GM23338 (cell line): ENCODE data around the gene PLEKHM1. TPM values are rescaled to one million over a fixed set of nuclear protein-coding genes. Genes with fewer than 3 reads are reported as not detected.
A peak's percentile ranks its signal among the peaks of the same experiment; 100 is the strongest.

Experiments
- ATAC-seq: fragments of 200-7000 bp; cut with Tn5 transposase; 3 replicates; pipeline ENCODE4 v1.9.1; 2020
- DNase-seq: peaks from one replicate; pipeline ENCODE4 v3.0.0-alpha.2; 2015; ENCODE audit warnings: low spot score
- H2AFZ ChIP-seq: fragments of 200-600 bp; sonication (generic); 2 replicates; pipeline ENCODE4 v1.8.0; 2016; ENCODE audit warnings: antibody characterized with exemption, mild to moderate bottlenecking, moderate library complexity
- H3F3A ChIP-seq: fragments of 200-600 bp; sonication (generic); replicated peaks from 2 replicates; pipeline ENCODE4 v1.8.0; 2017; ENCODE audit warnings: antibody characterized with exemption, mixed run types, low read depth
- H3K27ac ChIP-seq: fragments of 200-600 bp; sonication (generic); 2 replicates; pipeline ENCODE4 v1.6.1; 2016; ENCODE audit warnings: low read depth
- H3K27me3 ChIP-seq: fragments of 200-600 bp; sonication (generic); 2 replicates; pipeline ENCODE4 v1.8.0; 2016; ENCODE audit warnings: mild to moderate bottlenecking, mixed run types, moderate library complexity; ENCODE audit not compliant: insufficient read depth
- H3K36me3 ChIP-seq: fragments of 200-600 bp; sonication (generic); 2 replicates; pipeline ENCODE4 v1.8.0; 2016; ENCODE audit warnings: mild to moderate bottlenecking; ENCODE audit not compliant: insufficient read depth
- H3K4me1 ChIP-seq: fragments of 200-600 bp; sonication (generic); 2 replicates; pipeline ENCODE4 v1.8.0; 2016; ENCODE audit warnings: mild to moderate bottlenecking, moderate library complexity; ENCODE audit not compliant: insufficient read depth
- H3K4me2 ChIP-seq: fragments of 200-600 bp; sonication (generic); 2 replicates; pipeline ENCODE4 v1.7.1; 2017; ENCODE audit warnings: mixed run types
- H3K4me3 ChIP-seq: fragments of 200-600 bp; sonication (generic); 2 replicates; pipeline ENCODE4 v1.6.1; 2016; ENCODE audit warnings: mixed run types
- H3K79me2 ChIP-seq: fragments of 200-600 bp; sonication (generic); replicated peaks from 2 replicates; pipeline ENCODE4 v1.8.0; 2017; ENCODE audit warnings: mild to moderate bottlenecking; ENCODE audit not compliant: insufficient read depth
- H3K9me2 ChIP-seq: fragments of 200-600 bp; sonication (generic); 2 replicates; pipeline ENCODE4 v1.8.0; 2017; ENCODE audit not compliant: insufficient read depth
- H4K20me1 ChIP-seq: fragments of 200-600 bp; sonication (generic); replicated peaks from 2 replicates; pipeline ENCODE4 v1.8.0; 2017; ENCODE audit warnings: mild to moderate bottlenecking; ENCODE audit not compliant: insufficient read depth
- H3K27ac Mint-ChIP-seq: 2 replicates; pipeline ENCODE4 v1.8.0; 2020; ENCODE audit warnings: inconsistent platforms, mild to moderate bottlenecking, moderate library complexity, mixed read lengths
- H3K27me3 Mint-ChIP-seq: 3 replicates; pipeline ENCODE4 v1.8.0; 2022; ENCODE audit warnings: low read depth, mild to moderate bottlenecking, moderate library complexity, mixed read lengths, inconsistent platforms; ENCODE audit not compliant: insufficient read depth, poor library complexity
- H3K36me3 Mint-ChIP-seq: 3 replicates; pipeline ENCODE4 v1.8.0; 2021; ENCODE audit warnings: low read depth, mild to moderate bottlenecking, inconsistent platforms, moderate library complexity, mixed read lengths
- H3K4me1 Mint-ChIP-seq: 3 replicates; pipeline ENCODE4 v1.8.0; 2020; ENCODE audit warnings: mild to moderate bottlenecking, inconsistent platforms, mixed read lengths
- H3K4me3 Mint-ChIP-seq: 3 replicates; pipeline ENCODE4 v1.8.0; 2021; ENCODE audit warnings: moderate library complexity, mild to moderate bottlenecking, inconsistent platforms, mixed read lengths
- H3K9me3 Mint-ChIP-seq: 3 replicates; pipeline ENCODE4 v1.8.0; 2020; ENCODE audit warnings: moderate library complexity, mild to moderate bottlenecking, inconsistent platforms, mixed read lengths
- CREB1 ChIP-seq: fragments of 250-450 bp; sonication (Bioruptor Pico); IDR thresholded peaks from 2 replicates; pipeline ENCODE4 v1.5.0; 2020; ENCODE audit warnings: low read depth, mild to moderate bottlenecking, moderate library complexity
- EZH2 ChIP-seq: fragments of 200-600 bp; sonication (generic); IDR thresholded peaks from one replicate; pipeline ENCODE4 v1.8.0; 2017; ENCODE audit warnings: antibody characterized with exemption, mild to moderate bottlenecking, low read depth; ENCODE audit not compliant: unreplicated experiment
- EZH2phosphoT487 ChIP-seq: fragments of 200-600 bp; sonication (generic); IDR thresholded peaks from one replicate; pipeline ENCODE4 v1.8.1; 2018; ENCODE audit warnings: antibody characterized with exemption; ENCODE audit not compliant: unreplicated experiment
- JUNB ChIP-seq: IDR thresholded peaks from one replicate; pipeline ENCODE4 v1.6.1; 2016; ENCODE audit warnings: antibody characterized with exemption; ENCODE audit not compliant: unreplicated experiment
- NANOG ChIP-seq: IDR thresholded peaks from 2 replicates; pipeline ENCODE4 v1.6.1; 2016; ENCODE audit warnings: antibody characterized with exemption, borderline replicate concordance
- ZNF114 ChIP-seq: fragments of 250-450 bp; sonication (Bioruptor Pico); IDR thresholded peaks from 2 replicates; pipeline ENCODE4 v1.5.0; 2020; ENCODE audit warnings: mild to moderate bottlenecking, moderate library complexity
- ZNF331 ChIP-seq: fragments of 250-450 bp; sonication (Bioruptor Pico); IDR thresholded peaks from 2 replicates; pipeline ENCODE4 v1.5.0; 2020; ENCODE audit warnings: low read depth, mild to moderate bottlenecking, moderate library complexity
- ZNF462 ChIP-seq: fragments of 250-450 bp; sonication (Bioruptor Pico); IDR thresholded peaks from 2 replicates; pipeline ENCODE4 v1.5.0; 2020; ENCODE audit warnings: mild to moderate bottlenecking, moderate library complexity
- polyA plus RNA-seq: library from polyadenylated mRNA; unstranded; fragments of >200 nt; fragmentation: Nextera tagmentation; extraction: Ambion mirVana; gene quantifications from 2 replicates; pipeline ENCODE4 v1.2.1, GENCODE V29; 2016
- total RNA-seq: library from RNA; depleted of rRNA; stranded (reverse); fragments of >200 nt; shearing (Covaris generic); gene quantifications from 2 replicates; pipeline ENCODE4 v1.2.3, GENCODE V29; 2014

PLEKHM1 gene
- total and polyA plus RNA-seq, 2 experiments from 2014 or later = 4.4 to 17.9 TPM

- no peak for TF ChIP-seq ZNF462 (CRISPR knock-in tag)
- no peak for TF ChIP-seq ZNF331 (CRISPR knock-in tag)
- TF ChIP-seq EZH2phosphoT487 = no peak
- TF ChIP-seq NANOG = no peak
- no peak for TF ChIP-seq JUNB
- no peak for TF ChIP-seq ZNF114
These were observed 58.8 kb downstream of the PLEKHM1 start (continued) for GRCh38 chr17:45431531-45432404.

- Histone ChIP-seq H3K79me2 (no peaks in the 10 kb centered on the region), H2AFZ (peak overlapping the region; percentile 94), H3K27me3 (peaks cover 47% of the 10 kb centered on the region), H3F3A (peaks cover 24% of the 10 kb centered on the region), H3K4me1 (peaks cover 10% of the 10 kb centered on the region), H3K4me2 (peak overlapping the region; percentile 94), H3K4me3 (peak overlapping the region; percentile 84), H3K36me3 (no peaks in the 10 kb centered on the region), H3K27ac (no peak overlapping the region), H3K9me2 (no peaks in the 10 kb centered on the region), H4K20me1 (no peaks in the 10 kb centered on the region)
- H3K27ac Mint-ChIP-seq = no peak overlapping the region
- H3K9me3 Mint-ChIP-seq = peaks cover 6% of the 10 kb centered on the region
- H3K4me1 Mint-ChIP-seq = peaks cover 32% of the 10 kb centered on the region
- peaks cover 3% of the 10 kb centered on the region; the same call in 1 of the 3 replicates for H3K36me3 Mint-ChIP-seq
- peak; percentile 54 for TF ChIP-seq EZH2
- TF ChIP-seq CREB1 (CRISPR knock-in tag) = peak; percentile 31; the same call in 1 of the 2 replicates
- TF ChIP-seq ZNF114 = no peak
- H3K27me3 Mint-ChIP-seq = peaks cover 53% of the 10 kb centered on the region
- peak overlapping the region; percentile 78 for H3K4me3 Mint-ChIP-seq
- peak; percentile 86 for DNase-seq
- ATAC-seq = peak; percentile 22
These were observed 59.6 kb downstream of the PLEKHM1 start for GRCh38 chr17:45430738-45431530.
